PC-3 (cell line): ENCODE measurements around the gene CXCL13.

Experiments used
- EZH2 ChIP-seq: fragments of 300-600 bp; sonication (generic); IDR thresholded peaks from one replicate; pipeline ENCODE4 v1.6.1; 2017; ENCODE audit warnings: antibody characterized with exemption, mild to moderate bottlenecking, low read length; ENCODE audit not compliant: unreplicated experiment
- TF ChIP-seq, protein P1 (sequence below): fragments of 300-600 bp; sonication (generic); conservative IDR thresholded peaks from 2 replicates; pipeline ENCODE4 v1.5.1; 2017; ENCODE audit warnings: antibody characterized with exemption, low read depth, mild to moderate bottlenecking, low read length

DNA sequence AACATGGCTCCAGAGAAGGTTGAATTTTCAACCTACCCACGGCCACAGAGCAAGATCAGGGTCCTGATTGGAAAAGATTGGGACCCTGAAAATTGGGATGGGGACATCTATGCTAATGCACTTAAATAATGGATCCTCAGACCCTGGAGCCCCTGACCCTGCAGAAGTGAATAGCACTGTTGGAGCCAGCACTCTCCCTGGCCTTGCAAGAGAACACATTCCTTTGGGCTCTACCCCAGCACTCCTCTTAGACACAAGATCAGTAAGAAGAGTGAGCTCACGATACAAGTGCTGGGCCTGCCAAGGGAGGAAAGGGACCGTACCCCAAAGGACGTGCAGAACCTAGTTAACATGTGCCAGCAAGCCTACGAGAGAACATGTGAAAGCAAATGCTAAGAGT is 19.9 kb downstream of the CXCL13 start:
- TF ChIP-seq, protein P1, sequence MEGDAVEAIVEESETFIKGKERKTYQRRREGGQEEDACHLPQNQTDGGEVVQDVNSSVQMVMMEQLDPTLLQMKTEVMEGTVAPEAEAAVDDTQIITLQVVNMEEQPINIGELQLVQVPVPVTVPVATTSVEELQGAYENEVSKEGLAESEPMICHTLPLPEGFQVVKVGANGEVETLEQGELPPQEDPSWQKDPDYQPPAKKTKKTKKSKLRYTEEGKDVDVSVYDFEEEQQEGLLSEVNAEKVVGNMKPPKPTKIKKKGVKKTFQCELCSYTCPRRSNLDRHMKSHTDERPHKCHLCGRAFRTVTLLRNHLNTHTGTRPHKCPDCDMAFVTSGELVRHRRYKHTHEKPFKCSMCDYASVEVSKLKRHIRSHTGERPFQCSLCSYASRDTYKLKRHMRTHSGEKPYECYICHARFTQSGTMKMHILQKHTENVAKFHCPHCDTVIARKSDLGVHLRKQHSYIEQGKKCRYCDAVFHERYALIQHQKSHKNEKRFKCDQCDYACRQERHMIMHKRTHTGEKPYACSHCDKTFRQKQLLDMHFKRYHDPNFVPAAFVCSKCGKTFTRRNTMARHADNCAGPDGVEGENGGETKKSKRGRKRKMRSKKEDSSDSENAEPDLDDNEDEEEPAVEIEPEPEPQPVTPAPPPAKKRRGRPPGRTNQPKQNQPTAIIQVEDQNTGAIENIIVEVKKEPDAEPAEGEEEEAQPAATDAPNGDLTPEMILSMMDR: no peak
- no peak for TF ChIP-seq EZH2
